ENCODE data around the gene RAMP1. TPM values are rescaled to one million over a fixed set of nuclear protein-coding genes. Genes with fewer than 3 reads are reported as not detected.

RAMP1 gene
- total RNA-seq, 1 donor from 2014 or later, result not detected

- DNase-seq (ENCODE audit: extremely low read depth, low read depth, low spot score), result no peak
Observed at GRCh38 chr2:237894396-237894979, 35.1 kb downstream of the RAMP1 start.

GRCh38 chr2:237894986-237895543 lies 35.6 kb downstream of the RAMP1 start:
- DNase-seq (ENCODE audit: extremely low read depth, low read depth, low spot score), result no peak

- no peak for DNase-seq (ENCODE audit: extremely low read depth, low read depth, low spot score)
Observed at GRCh38 chr2:237895544-237896506, 36.4 kb downstream of the RAMP1 start.

- DNase-seq (ENCODE audit: extremely low read depth, low read depth, low spot score), result no peak
Observed at GRCh38 chr2:237896507-237896892, 37.1 kb downstream of the RAMP1 start.

- DNase-seq (ENCODE audit: extremely low read depth, low read depth, low spot score), result no peak
Observed at GRCh38 chr2:237896956-237897355, 37.5 kb downstream of the RAMP1 start.

- no peak for DNase-seq (ENCODE audit: extremely low read depth, low read depth, low spot score)
Observed at GRCh38 chr2:237898057-237898414, 38.6 kb downstream of the RAMP1 start.

- DNase-seq (ENCODE audit: extremely low read depth, low read depth, low spot score), result no peak
Observed at GRCh38 chr2:237900891-237901831, 41.7 kb downstream of the RAMP1 start.

- no peak for DNase-seq (ENCODE audit: extremely low read depth, low read depth, low spot score)
Observed at GRCh38 chr2:237901932-237902850, 42.8 kb downstream of the RAMP1 start.

GRCh38 chr2:237904831-237905599 lies 45.6 kb downstream of the RAMP1 start:
- DNase-seq (ENCODE audit: extremely low read depth, low read depth, low spot score), result no peak

GRCh38 chr2:237907144-237907543 lies 47.7 kb downstream of the RAMP1 start:
- DNase-seq (ENCODE audit: extremely low read depth, low read depth, low spot score), result no peak

- DNase-seq (ENCODE audit: extremely low read depth, low read depth, low spot score), result no peak
Observed at GRCh38 chr2:237909075-237909695, 49.8 kb downstream of the RAMP1 start.

- no peak for DNase-seq (ENCODE audit: extremely low read depth, low read depth, low spot score)
Observed at GRCh38 chr2:237909801-237910475, 50.5 kb downstream of the RAMP1 start.

GRCh38 chr2:237910576-237911362 lies 51.3 kb downstream of the RAMP1 start:
- DNase-seq (ENCODE audit: extremely low read depth, low read depth, low spot score), result no peak

- DNase-seq (ENCODE audit: extremely low read depth, low read depth, low spot score), result no peak
Observed at GRCh38 chr2:237911363-237912017, 52.1 kb downstream of the RAMP1 start.

GRCh38 chr2:237912271-237913192 lies 53.1 kb downstream of the RAMP1 start:
- DNase-seq (ENCODE audit: extremely low read depth, low read depth, low spot score), result no peak
